ENCODE measurements around the gene CTR9.
"Not testable (repeated sequence)": the region's sequence is repeated elsewhere in the genome, so short reads cannot be mapped to it uniquely, and the experiment has no call there.

Gene CTR9

DNA sequence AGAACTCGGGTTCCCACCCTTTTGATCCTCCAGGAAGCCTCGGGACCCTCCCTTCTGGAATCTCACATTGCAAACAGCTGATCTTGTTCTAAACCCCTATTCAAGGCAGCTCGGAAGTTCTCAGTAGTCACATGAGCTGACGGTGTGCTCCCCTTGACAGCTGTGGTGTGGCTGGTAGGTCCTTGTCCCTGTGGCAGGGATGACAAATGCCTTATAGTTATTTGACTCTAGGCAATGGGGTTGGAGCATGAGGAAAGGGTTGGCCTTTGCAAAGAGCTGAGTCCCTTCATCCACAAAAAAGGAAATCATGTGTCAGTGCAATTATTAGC lies 34.1 kb downstream of the CTR9 start:
- no peak for DNase-seq

DNA sequence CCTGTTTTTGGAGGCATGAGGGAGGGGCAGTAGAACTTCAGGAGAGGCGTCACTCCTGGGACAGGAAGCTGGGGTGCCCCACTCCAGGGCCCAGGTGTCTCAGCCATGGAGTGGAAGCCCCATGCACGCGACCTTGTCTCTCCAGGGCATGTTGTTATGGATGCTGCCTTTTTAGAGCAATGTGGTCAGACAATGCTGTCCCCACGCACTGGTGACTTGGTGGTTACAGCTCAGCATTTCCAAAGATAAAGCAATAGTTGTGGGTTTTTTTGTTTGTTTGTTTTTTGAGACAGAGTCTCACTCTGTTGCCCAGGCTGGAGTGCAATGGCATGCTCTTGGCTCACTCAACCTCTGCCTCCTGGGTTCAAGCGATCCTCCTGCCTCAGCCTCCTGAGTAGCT lies 35.4 kb downstream of the CTR9 start:
- no peak for DNase-seq

DNA sequence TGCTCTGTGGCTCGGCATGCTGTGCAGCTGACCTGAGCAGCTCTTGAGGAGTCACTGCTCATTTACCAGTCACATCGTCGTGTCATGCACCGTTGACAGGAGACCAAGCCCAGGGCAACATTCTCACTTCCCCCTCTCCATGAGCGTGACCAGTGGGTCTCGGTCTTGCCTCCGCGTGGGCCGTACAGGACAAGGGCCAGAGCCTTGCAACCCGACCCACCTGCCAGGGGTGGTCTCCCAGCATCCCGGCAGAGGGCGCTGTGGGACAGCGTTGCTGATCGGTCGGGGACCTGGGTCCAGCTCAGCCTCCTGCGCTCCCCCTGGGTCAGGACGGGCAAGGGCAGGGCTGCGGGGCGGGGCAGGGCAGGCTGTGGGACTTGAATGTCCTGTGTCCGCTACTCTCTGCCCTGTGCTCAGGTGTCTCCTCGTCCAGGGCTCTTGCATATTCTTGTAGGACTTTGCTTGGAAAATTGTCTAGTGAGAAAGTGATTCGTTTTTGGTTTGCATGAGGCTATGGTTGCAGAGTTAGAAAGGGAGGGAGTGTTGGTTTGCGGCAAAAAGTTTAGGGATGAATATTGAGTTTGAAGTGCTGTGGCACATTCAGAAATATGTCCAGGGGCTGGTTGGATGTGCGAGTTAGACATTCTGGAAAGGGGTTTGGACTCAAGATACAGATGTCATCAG lies 41.5 kb downstream of the CTR9 start:
- DNase-seq: peak; percentile 84 to 95 (median 84)

DNA sequence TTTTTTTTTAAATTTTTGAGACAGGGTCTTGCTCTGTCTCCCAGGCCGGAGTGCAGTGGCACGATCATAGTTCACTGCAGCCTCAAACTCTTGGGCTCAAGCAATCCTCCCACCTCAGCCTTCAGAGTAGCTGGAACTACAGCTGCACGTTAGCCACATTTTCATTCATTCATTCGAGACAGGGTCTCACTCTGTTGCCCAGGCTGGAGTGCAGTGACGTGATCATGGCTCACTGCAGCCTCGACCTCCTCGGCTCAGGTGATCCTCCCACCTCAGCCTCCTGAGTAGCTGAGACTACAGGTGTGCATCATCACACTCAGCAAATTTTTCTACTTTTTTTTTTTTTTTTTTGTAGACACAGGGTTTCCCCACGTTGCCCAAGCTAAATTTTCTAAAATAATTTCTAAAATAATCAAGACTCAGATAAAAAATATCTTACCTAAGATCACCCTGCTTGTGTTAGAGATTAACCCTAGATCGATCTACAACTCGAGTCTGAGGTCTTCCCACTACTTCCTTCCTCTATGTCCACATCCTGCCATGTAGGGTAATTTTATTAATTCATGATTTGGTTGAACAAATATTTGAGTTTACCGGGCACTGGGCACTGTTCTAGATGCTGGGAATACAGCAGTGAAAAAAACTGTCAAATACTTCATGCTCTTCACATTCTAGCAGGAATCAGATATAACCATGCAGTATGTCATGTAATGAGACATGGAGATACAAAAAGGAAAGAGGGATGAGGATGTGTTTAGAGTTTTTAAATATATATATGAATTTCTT lies 42.6 kb downstream of the CTR9 start:
- DNase-seq: no peak

DNA sequence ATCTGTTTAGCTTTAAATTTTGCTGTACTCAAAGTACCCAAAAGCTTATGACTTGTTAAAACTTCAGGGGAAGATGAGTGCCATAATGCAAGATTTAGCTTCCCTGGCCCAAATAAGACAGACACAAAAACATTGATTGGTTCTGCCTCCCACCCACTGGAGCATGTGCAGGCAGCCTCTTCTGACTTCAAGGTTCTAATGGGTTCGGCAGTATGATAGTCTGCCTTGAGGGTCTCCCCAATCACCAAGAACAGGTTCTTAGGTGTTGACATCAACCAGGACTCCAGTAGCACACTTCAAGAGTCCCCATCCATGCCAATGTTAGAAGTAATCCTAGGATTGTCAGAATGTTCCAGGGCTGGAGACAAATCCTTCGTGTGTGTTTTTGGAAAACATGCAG lies 45.1 kb downstream of the CTR9 start:
- DNase-seq: no peak

DNA sequence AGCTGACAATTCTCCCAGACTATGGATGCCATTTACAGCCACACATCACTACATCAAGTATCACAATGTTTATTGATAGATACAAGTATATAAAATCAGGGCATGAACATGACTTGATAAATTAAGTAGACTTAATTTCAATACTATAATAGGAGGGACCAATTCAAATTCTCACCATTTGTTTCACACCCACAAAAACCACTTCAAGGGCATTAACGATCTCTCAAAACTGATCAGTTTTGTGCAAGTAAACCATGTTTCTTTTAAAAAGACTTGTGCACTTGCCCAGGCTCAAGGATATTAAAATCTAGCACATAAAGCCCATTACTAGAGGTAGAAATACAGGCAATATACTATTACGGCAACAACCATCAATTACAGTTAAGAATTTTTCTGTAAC lies 46.0 kb downstream of the CTR9 start:
- no peak for DNase-seq

DNA sequence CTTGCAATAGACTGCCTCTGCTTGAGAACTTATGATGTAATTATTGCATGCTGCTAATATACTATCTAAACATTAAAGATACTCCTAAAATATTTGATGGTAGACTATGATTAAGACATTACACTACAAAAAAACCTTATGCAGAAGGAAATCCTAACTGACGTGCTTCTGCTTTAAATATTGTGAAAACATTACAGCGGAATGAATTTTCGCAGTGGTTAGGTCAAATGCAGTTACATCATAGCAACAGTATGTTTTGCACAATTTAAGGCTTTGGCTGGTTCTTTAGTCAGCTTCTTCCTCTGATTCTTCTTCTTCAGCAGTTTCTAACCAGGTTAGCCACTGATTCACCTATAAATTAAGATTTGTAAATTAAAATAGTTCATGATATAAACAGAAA lies 46.5 kb downstream of the CTR9 start:
- peak; percentile 28 to 73 (median 70) for DNase-seq

DNA sequence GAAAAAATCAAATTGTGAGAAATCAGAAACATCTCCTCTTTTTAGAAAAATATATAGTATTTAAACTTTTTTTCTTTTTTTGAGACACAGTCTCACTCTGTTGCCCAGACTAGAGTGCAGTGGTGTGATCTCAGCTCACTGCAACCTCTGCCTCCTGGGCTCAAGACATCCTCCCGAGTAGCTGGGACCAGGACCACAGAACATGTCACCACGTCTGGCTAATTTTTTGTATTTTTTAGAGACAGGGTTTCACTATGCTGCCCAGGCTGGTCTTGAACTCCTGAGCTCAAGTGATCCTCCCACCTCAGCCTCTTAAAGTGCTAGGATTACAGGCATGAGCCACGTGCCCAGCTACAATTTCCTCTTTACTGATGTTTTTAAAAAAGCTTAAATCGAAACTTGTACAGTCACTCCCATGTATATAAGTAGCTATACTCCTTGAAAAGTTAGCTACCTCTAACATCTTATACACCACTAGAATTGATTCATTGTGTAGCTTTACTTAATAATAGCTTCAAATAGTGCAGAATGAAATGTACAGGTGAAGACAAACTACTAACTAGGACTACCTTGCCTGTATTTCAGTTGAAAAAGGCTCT lies 47.4 kb downstream of the CTR9 start:
- DNase-seq: peak in 2 of 3 donors; percentile 29 to 33

DNA sequence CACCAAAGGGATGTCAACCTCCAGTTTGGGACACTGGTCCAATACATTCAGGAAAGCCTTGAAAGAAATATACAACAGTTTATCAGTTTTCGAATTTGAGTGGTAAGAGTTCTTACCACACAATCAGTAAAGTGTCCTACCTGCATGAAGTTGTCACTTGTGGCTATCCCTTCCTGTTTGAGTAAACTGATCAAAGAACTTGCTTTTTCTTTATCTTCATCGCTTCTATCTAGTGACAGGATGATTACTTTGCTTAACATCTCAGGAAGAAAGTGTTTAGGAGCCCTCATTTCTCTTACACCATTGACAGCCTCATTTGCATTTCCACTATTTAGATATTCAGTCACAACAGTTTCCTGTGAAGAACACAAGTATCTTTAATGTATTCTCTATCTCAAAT lies 49.2 kb downstream of the CTR9 start:
- DNase-seq: no peak

DNA sequence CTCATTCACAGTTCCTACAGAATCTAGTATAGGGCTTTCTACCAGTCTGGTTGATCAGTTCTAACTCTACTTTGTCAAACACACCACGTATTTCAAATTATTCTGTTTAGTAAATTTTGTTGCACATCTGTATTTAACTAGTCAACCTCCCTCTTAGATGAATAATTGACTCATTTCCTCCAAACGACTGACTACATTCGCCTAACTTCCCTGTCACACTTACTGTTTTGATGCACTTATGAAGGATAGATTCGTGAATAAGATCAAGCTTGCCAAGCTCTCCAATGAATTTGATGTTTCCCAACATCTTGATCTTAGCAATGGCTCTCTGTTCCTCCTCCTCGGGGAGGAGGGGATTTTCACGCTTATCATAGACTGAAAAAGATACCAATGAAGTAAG lies 52.6 kb downstream of the CTR9 start:
- DNase-seq: peak in 2 of 3 donors; percentile 30 to 31

DNA sequence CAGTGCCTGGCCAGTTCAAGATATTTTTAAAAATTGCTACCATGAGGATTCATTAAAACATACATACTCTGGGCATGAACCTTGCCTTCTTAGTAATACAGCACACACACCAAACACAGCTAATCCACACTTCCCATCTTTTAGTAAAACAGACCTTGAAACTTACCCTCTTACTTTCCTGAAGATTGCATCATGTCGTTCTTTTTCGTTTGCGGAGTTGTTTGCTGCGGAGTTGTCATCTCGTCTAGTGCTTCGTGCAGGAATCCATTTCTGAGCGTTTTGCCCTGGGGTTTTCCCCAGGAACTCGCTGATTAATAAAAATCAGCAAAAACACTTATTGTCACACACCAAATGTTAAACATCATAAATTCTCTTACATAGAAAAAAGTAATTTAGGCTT lies 54.7 kb downstream of the CTR9 start:
- peak in 1 of 3 donors; percentile 37 for DNase-seq

DNA sequence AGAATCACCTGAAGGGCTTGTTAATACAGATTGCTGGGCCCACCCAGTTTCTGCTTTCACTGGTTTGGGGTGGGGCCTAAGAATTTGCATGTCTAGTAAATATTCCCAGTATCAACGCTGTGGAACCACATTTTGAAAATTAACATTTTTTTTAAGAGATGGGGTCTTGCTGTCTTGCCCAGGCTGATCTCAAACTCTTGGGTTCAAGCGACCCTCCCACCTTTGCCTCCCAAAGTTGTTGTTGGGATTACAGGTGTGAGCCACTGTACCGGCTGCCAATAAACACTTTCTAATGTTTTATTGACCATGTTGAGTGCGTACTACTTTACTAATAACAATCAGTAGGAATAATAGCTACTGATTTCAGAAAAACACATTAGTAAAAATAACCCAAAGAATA lies 55.2 kb downstream of the CTR9 start:
- DNase-seq: no peak

DNA sequence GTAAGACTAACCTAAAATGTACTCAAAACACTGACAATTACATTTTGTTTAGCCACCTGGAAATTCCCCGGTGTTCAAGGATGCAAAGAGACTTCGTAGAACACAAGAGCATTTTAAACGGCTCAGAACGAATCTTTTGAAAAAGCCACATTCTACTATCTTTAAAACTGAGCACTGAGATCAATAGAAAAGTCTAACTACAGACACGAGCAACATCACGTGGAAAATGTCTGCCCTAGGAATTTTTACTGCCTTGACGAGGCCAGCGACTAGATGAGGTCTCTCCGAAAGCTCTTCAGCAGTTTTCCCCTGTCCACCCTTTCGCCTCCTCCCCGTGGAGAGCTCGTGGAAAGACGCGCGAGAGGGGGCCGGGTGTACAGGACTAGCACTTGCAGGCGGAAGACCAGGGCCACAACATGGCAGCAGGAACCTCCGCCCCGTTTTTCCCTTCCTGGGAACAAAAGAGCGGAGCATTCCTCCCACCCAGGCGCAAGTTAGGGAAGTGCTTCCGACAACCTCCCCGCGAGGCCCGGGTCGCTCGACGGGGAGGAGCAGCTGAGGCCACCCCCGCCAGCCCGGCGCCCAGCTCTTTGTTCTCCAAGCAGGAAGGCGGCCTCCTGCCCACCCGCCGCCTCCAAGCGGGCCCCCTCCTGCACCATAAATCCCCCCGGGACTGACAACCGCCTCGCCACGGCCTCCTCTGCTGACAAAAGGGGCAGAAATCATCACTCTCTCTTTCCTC lies 56.6 kb downstream of the CTR9 start:
- peak; percentile 75 to 90 (median 79) for DNase-seq

DNA sequence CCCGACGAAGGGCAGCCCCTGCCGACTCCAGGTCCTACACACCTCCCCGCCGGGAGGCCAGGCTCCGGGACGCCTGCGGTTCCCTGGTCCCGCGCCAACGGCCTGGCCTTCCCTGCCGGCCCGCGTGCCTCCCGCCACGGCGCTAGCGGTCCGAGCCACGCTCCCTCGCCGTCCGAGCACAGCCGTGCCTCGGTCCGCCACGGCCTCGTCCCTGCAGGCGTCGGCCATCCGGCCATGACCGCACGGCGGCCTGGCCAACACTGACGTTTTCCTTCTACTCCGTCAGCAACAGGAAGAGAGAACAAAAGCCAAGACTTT lies 57.1 kb downstream of the CTR9 start:
- DNase-seq: no peak

DNA sequence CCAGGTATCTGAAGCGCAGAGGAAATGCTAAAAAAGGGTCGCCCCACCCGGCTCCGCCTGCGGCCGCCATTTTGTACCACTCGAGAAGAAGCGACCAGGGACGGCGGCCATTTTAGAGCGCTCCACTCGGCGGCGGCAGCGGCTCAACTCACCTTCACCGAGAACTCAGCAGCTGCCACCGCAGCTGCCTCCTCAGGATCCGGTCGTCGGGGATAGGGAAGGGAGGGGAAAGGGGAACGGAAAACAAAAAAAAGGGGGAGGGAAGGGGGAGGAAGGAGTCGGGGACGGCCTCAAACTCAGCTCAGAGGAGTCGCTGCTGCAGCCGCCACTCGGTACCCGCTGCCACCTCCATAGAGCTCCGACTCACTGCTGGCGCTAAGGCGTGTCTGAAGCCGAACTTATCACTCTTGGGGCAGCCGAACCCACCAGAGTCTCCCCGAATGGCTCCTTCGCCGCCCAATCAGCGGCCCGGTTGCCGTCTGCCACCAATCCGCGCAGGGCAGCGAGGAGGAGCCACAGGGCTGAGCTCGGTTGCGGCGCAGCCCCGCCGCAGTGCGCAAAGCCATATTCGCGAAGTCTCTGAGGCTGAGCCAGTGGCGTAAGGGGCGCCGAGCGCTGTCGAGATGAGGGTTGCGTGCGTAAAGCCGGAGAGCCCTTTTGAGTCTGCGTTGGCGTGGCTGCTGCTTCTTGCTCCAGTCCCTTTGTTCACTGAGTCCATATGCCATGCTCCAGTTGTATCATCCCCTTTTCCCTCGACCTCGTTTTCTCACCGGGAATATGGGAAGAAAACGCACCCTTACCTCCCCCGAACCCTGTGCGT lies 57.7 kb downstream of the CTR9 start, which contains the start of gene EIF4G2:
TSS of gene EIF4G2 (minus strand) at position 374 of the 820 bp plus-strand sequence.
- DNase-seq: peak; percentile 98 to 99 (median 99)

DNA sequence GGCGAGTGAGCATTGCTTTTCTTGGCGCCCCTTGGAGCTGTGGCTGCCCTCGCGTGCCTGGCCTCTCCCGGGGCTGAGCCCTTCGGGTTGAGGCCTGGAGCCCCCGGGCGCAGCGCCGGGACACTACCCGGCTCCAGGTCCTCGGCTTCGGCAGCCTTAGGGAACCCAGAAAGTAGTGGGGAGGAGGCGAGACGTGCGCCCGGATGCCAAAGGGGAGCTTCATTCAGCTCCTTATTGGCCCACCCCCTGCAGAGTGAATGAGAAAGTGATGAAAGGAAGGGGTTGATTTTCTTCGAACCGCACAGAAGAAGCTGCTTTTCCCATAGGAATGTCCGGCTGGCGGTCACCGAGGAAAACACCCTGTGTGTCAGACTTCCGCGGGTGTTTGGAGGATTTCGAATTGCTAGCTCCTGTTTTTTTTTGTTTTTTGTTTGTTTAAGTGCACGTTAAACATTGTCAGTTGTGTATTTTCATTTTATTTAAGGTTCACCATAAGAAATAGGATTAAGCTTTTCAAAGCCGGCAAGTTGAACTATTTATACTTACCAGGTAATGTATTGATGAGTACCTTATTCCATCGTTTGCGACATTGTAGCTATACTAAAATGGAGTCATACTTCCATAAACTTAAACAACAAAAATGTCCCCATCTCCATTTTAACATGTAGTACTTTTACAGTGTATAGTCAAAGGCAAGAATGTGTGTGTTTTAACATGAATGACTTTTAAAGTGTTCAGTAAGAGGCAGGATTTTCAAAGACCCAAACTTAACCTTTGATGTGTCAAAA lies 58.5 kb downstream of the CTR9 start:
- DNase-seq: peak; percentile 62 to 71 (median 64)

DNA sequence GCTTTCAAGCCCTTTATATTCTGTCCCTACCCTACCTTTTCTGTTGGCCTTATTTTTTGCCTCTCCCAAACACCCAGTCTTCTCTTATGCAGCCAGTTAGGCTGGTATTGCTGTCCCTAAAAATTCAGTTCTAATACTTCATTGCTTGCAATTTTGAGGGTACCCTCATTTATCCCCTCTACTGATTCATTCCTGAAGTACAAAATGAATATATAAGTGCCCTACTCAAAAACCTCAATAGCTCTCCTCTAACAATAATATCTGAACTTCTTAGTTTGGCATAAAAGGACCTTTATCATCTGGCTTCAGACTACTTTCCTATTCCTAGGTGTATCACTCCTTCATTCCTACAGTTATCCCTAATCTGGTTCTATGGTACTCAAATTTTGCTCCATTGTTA lies 62.9 kb downstream of the CTR9 start:
- no peak for DNase-seq

DNA sequence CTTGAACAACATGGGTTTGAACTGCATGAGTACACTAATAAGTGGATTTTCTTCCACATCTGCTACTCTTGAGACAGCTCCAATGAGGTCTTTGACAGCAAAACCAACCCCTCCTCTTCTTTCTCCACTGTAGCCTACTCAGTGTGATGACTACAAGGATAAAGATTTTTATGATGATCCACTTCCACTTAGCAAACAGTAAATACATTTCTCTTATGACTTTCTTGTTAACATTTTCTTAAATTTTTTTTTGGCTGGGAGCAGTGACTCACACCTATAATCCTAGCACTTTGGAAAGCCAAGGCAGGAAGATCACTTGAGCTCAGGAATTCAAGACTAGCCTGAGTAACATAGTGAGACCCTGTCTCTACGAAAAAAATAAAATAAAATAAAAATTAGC lies 67.5 kb downstream of the CTR9 start:
- DNase-seq: no peak

DNA sequence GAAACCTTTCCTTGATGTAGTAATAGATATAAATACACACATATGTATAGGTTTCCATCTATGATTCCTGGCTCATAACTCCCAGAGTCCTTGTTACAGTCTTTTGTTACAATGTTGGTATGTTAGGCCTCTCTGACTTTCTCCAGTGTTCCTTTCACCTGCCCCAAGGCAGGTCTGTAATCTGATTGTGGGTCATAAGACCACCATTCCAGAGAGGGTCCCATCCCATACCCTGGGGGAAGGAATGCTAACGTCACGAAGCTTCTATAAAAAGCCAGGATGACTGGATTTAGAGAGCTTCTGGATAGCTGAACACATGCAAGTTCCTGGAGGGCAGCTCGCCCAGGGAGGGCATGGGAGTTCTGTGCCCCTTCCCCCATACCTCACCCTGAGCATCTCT lies 71.4 kb downstream of the CTR9 start:
- DNase-seq: not testable (repeated sequence)

DNA sequence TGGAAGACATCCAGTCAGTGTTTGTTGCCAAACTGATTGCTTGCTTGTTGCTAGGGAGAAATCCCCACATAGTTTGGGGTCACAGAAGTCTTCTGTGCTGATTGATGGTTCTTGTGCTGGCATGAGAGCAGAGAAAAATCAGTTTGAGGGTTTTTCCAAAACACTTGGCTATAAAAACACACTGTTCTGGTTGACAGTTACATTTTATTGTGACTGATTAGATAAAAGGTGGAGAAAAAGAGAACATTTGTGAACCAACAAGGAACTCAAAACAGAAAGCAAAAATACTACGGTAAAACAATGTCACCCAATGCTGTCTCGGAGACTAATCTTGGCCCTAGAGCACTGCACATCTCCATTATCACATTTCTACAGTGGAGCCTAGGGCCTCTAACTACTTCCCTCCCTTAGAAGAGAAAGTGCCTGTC lies 72.1 kb downstream of the CTR9 start:
- DNase-seq: no peak

DNA sequence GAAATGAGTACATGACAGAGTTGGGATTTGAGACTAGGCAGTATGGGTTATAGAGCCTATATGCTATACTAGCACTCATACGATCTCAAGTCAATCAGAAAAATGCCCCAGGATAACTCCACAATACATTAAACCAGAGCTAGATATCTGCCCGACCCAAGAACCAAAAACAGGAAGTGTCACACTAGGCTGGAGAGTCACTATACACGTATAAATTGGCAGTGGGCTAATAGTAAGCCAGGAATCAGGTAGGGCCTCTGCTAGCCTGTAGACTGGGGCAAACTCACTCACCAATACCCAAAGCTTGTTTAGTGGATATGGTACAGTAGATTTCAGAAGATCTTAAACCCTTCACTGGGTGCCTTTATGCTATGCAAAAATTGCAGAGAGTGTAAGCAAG lies 73.8 kb downstream of the CTR9 start:
- peak in 2 of 3 donors; percentile 11 to 26 for DNase-seq

DNA sequence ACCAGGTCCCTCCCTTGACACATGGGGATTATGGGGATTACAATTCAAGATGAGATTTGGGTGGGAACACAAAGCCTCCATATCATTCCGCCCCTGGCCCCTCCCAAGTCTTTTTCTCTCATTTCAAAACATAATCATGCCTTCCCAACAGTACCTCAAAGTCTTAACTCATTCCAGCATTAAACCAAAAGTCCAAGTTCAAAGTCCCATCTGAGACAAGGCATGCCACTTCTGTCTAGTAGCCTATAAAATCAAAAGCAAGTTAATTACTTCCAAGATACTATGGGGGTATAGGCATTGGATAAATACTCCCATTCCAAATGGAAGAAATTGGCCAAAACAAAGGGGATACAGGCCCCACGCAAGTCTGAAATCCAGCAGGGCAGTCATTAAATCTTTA lies 77.4 kb downstream of the CTR9 start:
- DNase-seq: no peak

All from suppressor macrophage treated with lipopolysaccharide for 1 hour (primary cell).